SJCRH30 (cell line): ENCODE results near the gene PMEL. TPM values are rescaled to one million over a fixed set of nuclear protein-coding genes. Genes with fewer than 3 reads are reported as not detected.

ENCODE experiments used
- DNase-seq, 2 experiments: peaks; one replicate each; pipeline ENCODE4 v3.0.0-alpha.2; 2015 to 2020
- H3K27ac ChIP-seq: fragments of 250-450 bp; sonication (Bioruptor Pico); 2 replicates; pipeline ENCODE4 v1.5.1; 2020; ENCODE audit warnings: mild to moderate bottlenecking, moderate library complexity
- H3K27me3 ChIP-seq: fragments of 250-450 bp; sonication (Bioruptor Pico); 2 replicates; pipeline ENCODE4 v1.5.1; 2020; ENCODE audit warnings: mild to moderate bottlenecking, moderate library complexity
- H3K36me3 ChIP-seq: fragments of 250-450 bp; sonication (Bioruptor Pico); 2 replicates; pipeline ENCODE4 v1.5.1; 2020; ENCODE audit warnings: mild to moderate bottlenecking, moderate library complexity
- H3K4me1 ChIP-seq: fragments of 250-450 bp; sonication (Bioruptor Pico); 2 replicates; pipeline ENCODE4 v1.5.1; 2020; ENCODE audit warnings: mild to moderate bottlenecking, moderate library complexity
- H3K4me3 ChIP-seq: fragments of 250-450 bp; sonication (Bioruptor Pico); 2 replicates; pipeline ENCODE4 v1.5.1; 2020; ENCODE audit warnings: mild to moderate bottlenecking, moderate library complexity
- H3K9me3 ChIP-seq: fragments of 250-450 bp; sonication (Bioruptor Pico); replicated peaks from 2 replicates; pipeline ENCODE4 v1.5.1; 2020; ENCODE audit warnings: mild to moderate bottlenecking, moderate library complexity
- total RNA-seq: library from RNA; depleted of rRNA; stranded (reverse); fragments of >200 nt; shearing (Covaris generic); gene quantifications from 2 replicates; pipeline ENCODE4 v1.2.3, GENCODE V29; 2014

PMEL gene
- total RNA-seq, 1 experiment from 2014 or later = 1.3 TPM

DNA sequence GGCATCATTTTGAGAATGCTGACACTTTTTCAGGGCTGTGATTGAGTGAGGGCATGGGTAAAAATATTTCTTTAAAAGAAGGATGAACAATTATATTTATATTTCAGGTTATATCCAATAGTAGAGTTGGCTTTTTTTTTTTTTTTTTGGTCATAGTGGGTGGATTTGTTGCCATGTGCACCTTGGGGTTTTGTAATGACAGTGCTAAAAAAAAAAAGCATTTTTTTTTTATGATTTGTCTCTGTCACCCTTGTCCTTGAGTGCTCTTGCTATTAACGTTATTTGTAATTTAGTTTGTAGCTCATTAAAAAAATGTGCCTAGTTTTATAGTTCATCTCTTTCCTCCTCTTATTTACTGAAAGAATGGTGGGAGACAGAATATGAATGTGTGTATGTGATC lies 6.6 kb upstream of the PMEL start:
- DNase-seq = no peak
- no peaks in the 10 kb centered on the region; the same call in 1 of the 2 replicates for H3K4me1 ChIP-seq
- H3K27ac ChIP-seq = peak overlapping the region; percentile 44; the same call in 1 of the 2 replicates
- no peaks in the 10 kb centered on the region for H3K9me3 ChIP-seq
- H3K4me3 ChIP-seq = peak overlapping the region; percentile 53
- H3K27me3 ChIP-seq = no peaks in the 10 kb centered on the region
- H3K36me3 ChIP-seq = peaks cover 12% of the 10 kb centered on the region; the same call in 1 of the 2 replicates

DNA sequence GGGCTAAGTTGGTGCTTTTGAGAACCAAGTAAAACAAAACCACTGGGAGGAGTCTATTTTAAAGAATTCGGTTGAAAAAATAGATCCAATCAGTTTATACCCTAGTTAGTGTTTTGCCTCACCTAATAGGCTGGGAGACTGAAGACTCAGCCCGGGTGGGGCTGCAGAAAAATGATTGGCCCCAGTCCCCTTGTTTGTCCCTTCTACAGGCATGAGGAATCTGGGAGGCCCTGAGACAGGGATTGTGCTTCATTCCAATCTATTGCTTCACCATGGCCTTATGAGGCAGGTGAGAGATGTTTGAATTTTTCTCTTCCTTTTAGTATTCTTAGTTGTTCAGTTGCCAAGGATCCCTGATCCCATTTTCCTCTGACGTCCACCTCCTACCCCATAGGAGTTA lies 6.2 kb upstream of the PMEL start:
- no peak overlapping the region for H3K27ac ChIP-seq
- H3K27me3 ChIP-seq = no peaks in the 10 kb centered on the region
- no peak for DNase-seq

DNA sequence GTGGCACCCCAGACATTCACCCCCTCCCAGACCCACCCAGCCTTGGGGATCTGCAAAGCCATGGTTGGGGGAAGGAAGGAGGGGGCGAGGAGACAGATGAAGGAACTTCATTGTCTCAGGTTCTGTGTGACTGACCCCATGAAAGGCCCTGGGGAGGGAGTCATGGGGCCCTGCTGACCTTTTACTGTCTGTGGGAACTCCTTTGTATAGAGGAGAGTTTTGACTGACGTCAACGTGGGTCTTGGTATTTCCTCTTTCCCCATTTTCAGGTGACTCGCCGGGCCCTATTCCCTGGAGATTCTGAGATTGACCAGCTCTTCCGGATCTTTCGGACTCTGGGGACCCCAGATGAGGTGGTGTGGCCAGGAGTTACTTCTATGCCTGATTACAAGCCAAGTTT lies 4.9 kb upstream of the PMEL start:
- Histone ChIP-seq H3K9me3 (no peaks in the 10 kb centered on the region), H3K4me3 (no peak overlapping the region), H3K36me3 (peaks cover 12% of the 10 kb centered on the region; the same call in 1 of the 2 replicates), H3K27ac (no peak overlapping the region), H3K27me3 (no peaks in the 10 kb centered on the region), H3K4me1 (peaks cover 1% of the 10 kb centered on the region)
- no peak for DNase-seq

More for the DNA sequence above, 6.2 kb upstream of the PMEL start:
- H3K4me1 ChIP-seq = no peaks in the 10 kb centered on the region; the same call in 1 of the 2 replicates
- peaks cover 12% of the 10 kb centered on the region; the same call in 1 of the 2 replicates for H3K36me3 ChIP-seq
- no peaks in the 10 kb centered on the region for H3K9me3 ChIP-seq
- no peak overlapping the region for H3K4me3 ChIP-seq

GRCh38 chr12:55969356-55969755 lies 3.5 kb upstream of the PMEL start:
- no peak for DNase-seq
- H3K36me3 ChIP-seq = peaks cover 12% of the 10 kb centered on the region; the same call in 1 of the 2 replicates
- H3K4me1 ChIP-seq = peaks cover 5% of the 10 kb centered on the region
- no peaks in the 10 kb centered on the region for H3K9me3 ChIP-seq
- no peak overlapping the region for H3K4me3 ChIP-seq
- H3K27ac ChIP-seq = no peak overlapping the region
- H3K27me3 ChIP-seq = no peaks in the 10 kb centered on the region

DNA sequence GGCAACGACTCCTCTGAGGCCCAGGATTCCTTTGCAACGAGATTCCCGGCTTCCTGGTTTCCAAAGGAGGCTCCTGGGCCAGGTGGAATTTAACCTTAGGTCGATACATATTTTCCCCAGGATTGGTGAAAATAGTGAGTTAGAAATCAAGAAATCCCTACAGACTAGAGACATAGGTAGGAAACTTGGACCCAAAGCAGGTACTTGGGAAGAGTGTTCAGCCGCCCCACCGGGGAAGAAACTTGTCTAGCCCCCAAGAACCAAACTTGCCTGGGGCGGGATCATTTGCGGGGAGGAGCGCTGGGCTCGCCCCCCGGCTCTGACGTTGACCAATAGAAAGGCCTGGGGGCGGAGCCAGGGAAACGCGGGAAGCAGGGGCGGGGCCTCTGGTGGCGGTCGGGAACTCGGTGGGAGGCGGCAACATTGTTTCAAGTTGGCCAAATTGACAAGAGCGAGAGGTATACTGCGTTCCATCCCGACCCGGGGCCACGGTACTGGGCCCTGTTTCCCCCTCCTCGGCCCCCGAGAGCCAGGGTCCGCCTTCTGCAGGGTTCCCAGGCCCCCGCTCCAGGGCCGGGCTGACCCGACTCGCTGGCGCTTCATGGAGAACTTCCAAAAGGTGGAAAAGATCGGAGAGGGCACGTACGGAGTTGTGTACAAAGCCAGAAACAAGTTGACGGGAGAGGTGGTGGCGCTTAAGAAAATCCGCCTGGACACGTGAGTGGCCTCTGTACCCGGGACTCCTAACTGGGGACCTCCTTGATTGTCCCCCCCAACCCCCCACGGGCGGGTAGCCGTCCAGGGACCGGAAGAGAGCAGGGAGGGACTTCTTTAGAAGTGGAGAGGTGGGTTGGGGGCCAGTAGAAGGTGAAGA lies 803 bp upstream of the PMEL start, which contains the start of gene CDK2:
Gene CDK2 (plus strand): TSS at position 423 of the 874 bp plus-strand sequence. CDS start 179 bp downstream, at position 602.
- peaks cover 5% of the 10 kb centered on the region; the same call in 1 of the 2 replicates for H3K4me1 ChIP-seq
- H3K36me3 ChIP-seq = peaks cover 12% of the 10 kb centered on the region; the same call in 1 of the 2 replicates
- H3K4me3 ChIP-seq = peak within 1 kb of the TSS; percentile 91
- H3K27ac ChIP-seq = peak within 1 kb of the TSS; percentile 73
- DNase-seq = peak; percentile 88 to 90
- H3K27me3 ChIP-seq = no peaks in the 10 kb centered on the region
- no peaks in the 10 kb centered on the region for H3K9me3 ChIP-seq

- H3K36me3 ChIP-seq = peaks cover 5% of the 10 kb centered on the region; the same call in 1 of the 2 replicates
- peaks cover 5% of the 10 kb centered on the region; the same call in 1 of the 2 replicates for H3K4me1 ChIP-seq
- H3K4me3 ChIP-seq = no peak overlapping the region
- H3K27ac ChIP-seq = no peak overlapping the region
- DNase-seq = no peak
- no peaks in the 10 kb centered on the region for H3K27me3 ChIP-seq
- no peaks in the 10 kb centered on the region for H3K9me3 ChIP-seq
Measured at GRCh38 chr12:55965240-55965639, 602 bp downstream of the PMEL start.

DNA sequence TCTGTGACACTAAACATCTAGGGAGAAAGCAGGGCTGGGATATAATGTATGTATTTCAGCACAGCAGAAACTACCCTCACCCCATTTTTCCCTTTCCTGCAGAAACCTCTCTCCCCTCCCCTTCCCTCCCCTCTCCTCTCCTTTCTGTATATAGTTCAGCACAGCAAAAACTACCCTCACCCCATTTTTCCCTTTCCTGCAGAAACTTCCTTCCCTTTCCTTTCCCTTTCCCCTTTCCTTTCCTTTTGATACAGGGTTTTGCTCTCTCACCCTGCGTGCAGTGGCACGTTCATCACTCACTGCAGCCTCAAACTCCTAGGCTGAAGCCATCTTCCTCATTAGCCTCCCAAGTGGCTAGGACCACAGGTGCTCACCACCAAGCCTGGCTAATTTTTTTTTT lies 2.1 kb downstream of the PMEL start:
- Histone ChIP-seq H3K36me3 (peaks cover 3% of the 10 kb centered on the region; the same call in 1 of the 2 replicates), H3K27ac (no peak overlapping the region)
- DNase-seq = no peak

DNA sequence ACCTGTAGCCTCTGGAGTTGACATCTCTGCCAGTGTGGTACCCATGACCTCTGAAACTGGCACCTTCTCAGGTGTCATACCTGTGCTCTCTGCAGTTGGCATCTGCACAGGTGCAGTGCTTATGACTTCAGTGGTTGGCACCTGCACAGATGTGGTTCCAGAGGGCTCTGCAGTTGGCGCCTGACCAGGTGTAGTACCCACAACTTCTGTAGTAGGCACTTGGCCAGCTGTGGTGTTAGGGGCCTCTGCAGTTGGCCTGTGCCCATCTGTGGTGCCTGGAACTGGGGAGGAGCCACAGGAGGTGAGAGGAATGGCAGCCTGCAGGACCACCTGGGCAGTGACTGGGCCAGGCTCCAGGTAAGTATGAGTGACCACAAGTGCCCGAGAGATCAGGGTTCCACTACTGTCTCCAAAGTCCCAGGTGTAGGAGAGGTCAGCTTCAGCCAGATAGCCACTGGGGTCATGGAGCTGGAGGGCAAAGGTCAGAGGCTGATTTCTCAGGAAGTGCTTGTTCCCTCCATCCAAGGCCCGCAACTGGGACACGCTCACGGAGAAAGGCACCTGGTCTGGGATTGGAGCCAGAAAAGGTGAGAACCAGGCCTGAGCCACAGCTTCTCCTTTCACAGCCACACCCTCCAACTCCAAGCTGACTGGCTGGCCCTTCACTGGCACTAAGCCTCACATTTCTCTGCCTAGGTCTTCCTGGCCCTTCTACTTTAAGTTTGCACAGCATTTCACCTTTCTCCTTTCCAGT lies 8.6 kb downstream of the PMEL start:
- Histone ChIP-seq H3K27ac (no peak overlapping the region), H3K4me1 (no peaks in the 10 kb centered on the region), H3K27me3 (no peaks in the 10 kb centered on the region; the same call in 1 of the 2 replicates), H3K36me3 (no peaks in the 10 kb centered on the region), H3K4me3 (no peak overlapping the region), H3K9me3 (no peaks in the 10 kb centered on the region)
- no peak for DNase-seq

More for the DNA sequence above, 2.1 kb downstream of the PMEL start:
- no peaks in the 10 kb centered on the region for H3K9me3 ChIP-seq
- peaks cover 5% of the 10 kb centered on the region; the same call in 1 of the 2 replicates for H3K4me1 ChIP-seq
- no peaks in the 10 kb centered on the region for H3K27me3 ChIP-seq
- no peak overlapping the region for H3K4me3 ChIP-seq

GRCh38 chr12:55955800-55956508 lies 9.9 kb downstream of the PMEL start:
- no peaks in the 10 kb centered on the region for H3K4me1 ChIP-seq
- DNase-seq = no peak

DNA sequence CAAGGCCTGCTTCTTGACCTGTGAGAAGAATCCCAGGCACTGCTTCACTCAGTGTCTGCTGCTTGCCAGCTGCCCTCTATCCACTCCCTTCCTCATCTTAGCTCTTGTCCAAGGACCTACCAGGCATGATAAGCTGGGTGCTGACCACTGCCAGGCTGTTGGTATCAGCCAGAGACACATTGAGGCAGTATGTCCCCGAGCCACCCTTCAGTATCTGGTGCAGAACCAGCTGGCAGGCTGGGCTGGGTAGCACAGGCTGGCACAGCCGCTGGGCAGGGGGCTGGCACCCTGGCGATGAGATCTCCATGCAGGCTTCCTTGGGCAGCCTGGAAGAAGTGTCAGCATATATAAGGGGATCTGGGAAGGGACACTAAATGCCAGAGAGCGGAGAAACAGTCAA lies 10.5 kb downstream of the PMEL start:
- H3K9me3 ChIP-seq = no peaks in the 10 kb centered on the region
- H3K4me3 ChIP-seq = no peak overlapping the region
- H3K27ac ChIP-seq = no peak overlapping the region
- DNase-seq = no peak
- H3K36me3 ChIP-seq = no peaks in the 10 kb centered on the region
- no peaks in the 10 kb centered on the region; the same call in 1 of the 2 replicates for H3K27me3 ChIP-seq
- no peaks in the 10 kb centered on the region for H3K4me1 ChIP-seq

More at GRCh38 chr12:55955800-55956508, 9.9 kb downstream of the PMEL start:
- no peaks in the 10 kb centered on the region for H3K36me3 ChIP-seq
- no peaks in the 10 kb centered on the region for H3K9me3 ChIP-seq
- no peaks in the 10 kb centered on the region; the same call in 1 of the 2 replicates for H3K27me3 ChIP-seq
- no peak overlapping the region for H3K27ac ChIP-seq
- H3K4me3 ChIP-seq = no peak overlapping the region

GRCh38 chr12:55946553-55946952 lies 19.3 kb downstream of the PMEL start:
- Histone ChIP-seq H3K27ac (no peak overlapping the region), H3K9me3 (no peaks in the 10 kb centered on the region), H3K4me1 (no peaks in the 10 kb centered on the region), H3K4me3 (no peak overlapping the region), H3K27me3 (no peaks in the 10 kb centered on the region), H3K36me3 (no peaks in the 10 kb centered on the region)
- DNase-seq = no peak

GRCh38 chr12:55942577-55943136 lies 23.2 kb downstream of the PMEL start:
- no peak for DNase-seq
- no peaks in the 10 kb centered on the region for H3K9me3 ChIP-seq
- no peaks in the 10 kb centered on the region for H3K36me3 ChIP-seq
- H3K4me1 ChIP-seq = no peaks in the 10 kb centered on the region
- no peak overlapping the region for H3K27ac ChIP-seq
- no peak overlapping the region for H3K4me3 ChIP-seq
- no peaks in the 10 kb centered on the region for H3K27me3 ChIP-seq

DNA sequence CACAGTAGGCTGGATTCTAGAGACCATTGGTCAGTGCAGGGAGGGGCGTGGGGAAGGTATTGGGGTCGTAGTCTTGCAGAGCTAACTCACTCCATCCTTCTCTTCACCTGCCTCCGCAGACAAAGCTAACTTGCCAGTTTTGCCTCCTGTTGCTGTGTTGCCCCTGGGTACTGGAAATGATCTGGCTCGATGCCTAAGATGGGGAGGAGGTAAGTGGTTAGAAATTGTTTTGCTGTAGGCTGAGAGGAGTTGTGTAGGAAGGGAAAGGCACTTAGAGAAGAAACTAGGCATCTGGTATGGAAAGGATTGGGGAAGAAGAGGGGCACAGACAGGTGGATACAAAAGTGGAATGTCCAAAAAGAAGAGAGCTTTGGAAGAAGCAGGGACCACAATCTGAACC lies 23.8 kb downstream of the PMEL start:
- Histone ChIP-seq H3K4me1 (no peaks in the 10 kb centered on the region), H3K27me3 (no peaks in the 10 kb centered on the region), H3K36me3 (no peaks in the 10 kb centered on the region), H3K4me3 (no peak overlapping the region), H3K9me3 (no peaks in the 10 kb centered on the region), H3K27ac (no peak overlapping the region)
- DNase-seq = no peak
